HG02798 (cell line): ENCODE results near the gene ATP6AP1.

Source experiments
- ATAC-seq: cut with Tn5 transposase; IDR thresholded peaks from one replicate; pipeline ENCODE4 v1.9.1; 2021; ENCODE audit warnings: mild to moderate bottlenecking; ENCODE audit not compliant: unreplicated experiment, poor library complexity

ATP6AP1 gene

GRCh38 chrX:154426916-154427770 is 1.3 kb upstream of the ATP6AP1 start:
- no peak for ATAC-seq

- ATAC-seq = no peak
Measured at GRCh38 chrX:154429711-154430110, 1.2 kb downstream of the ATP6AP1 start.

DNA sequence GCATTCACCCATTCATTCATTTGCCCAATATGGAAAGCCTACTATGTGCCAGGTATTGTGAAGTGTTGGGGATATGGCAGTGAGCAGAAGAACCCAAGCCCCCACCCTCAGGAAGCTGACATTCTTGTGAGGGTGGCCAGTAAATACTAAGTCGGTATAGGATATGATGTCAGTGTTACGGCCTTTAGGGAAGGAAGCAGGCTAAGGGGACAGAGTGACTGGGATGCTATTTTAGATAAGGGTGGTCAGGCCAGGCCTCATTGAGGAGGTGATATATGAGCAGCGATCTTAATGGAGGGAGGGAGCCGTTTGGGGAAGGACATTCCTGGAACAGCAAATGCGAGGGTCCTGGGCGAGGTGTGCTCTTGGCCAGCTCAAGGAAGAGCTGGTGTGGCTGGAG is 2.0 kb downstream of the ATP6AP1 start:
- ATAC-seq = no peak

- no peak for ATAC-seq
Measured at GRCh38 chrX:154430916-154431315, 2.4 kb downstream of the ATP6AP1 start.

DNA sequence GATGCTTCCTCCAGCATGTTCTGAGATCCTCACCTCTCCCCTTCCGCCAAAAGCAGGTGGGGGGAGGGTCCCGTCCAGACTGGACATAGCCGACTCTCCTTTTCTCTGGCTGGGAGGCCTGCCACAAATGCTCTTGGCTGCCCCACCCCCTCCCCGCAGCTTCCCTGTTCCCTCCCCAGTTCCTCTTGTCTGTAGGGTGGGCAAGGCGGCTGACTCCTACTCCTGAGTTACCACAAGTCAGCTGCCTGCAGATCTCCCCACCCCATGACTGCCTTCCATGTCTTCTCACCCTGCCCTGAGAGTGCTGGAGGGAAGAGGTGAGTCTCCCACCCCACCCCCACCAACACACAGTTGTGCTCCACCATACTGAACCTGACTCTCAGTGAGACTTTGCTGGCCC is 2.9 kb downstream of the ATP6AP1 start:
- no peak for ATAC-seq

DNA sequence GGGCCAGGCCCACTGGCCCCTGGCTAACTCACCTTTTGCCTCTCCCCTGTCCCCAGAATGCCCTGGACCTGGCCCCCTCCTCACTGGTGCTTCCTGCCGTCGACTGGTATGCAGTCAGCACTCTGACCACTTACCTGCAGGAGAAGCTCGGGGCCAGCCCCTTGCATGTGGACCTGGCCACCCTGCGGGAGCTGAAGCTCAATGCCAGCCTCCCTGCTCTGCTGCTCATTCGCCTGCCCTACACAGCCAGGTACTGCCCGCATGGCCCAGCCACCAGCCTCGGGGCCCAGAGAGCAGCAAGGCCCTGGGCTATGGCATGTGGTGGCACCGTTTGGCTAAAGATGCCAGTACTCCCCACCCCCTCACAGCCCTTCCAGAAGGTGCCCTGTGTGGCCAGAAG is 3.7 kb downstream of the ATP6AP1 start:
- ATAC-seq = no peak

DNA sequence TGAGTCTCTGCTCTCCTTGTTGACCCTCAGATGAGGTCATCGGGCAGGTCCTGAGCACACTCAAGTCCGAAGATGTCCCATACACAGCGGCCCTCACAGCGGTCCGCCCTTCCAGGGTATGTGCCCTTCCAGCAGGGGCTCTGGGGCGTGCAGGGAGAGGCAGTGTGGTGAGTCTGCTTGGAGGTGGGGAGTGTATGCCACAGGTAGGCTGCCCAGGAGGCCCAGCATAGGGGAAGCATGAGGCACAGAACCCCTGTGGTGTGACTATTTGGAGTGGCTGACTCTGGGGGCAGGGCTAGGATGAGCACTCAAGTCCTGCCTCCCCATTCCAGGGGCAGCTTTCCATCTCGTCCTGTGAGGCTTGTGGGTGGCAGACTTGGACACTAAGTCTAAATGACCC is 5.1 kb downstream of the ATP6AP1 start:
- ATAC-seq = no peak

DNA sequence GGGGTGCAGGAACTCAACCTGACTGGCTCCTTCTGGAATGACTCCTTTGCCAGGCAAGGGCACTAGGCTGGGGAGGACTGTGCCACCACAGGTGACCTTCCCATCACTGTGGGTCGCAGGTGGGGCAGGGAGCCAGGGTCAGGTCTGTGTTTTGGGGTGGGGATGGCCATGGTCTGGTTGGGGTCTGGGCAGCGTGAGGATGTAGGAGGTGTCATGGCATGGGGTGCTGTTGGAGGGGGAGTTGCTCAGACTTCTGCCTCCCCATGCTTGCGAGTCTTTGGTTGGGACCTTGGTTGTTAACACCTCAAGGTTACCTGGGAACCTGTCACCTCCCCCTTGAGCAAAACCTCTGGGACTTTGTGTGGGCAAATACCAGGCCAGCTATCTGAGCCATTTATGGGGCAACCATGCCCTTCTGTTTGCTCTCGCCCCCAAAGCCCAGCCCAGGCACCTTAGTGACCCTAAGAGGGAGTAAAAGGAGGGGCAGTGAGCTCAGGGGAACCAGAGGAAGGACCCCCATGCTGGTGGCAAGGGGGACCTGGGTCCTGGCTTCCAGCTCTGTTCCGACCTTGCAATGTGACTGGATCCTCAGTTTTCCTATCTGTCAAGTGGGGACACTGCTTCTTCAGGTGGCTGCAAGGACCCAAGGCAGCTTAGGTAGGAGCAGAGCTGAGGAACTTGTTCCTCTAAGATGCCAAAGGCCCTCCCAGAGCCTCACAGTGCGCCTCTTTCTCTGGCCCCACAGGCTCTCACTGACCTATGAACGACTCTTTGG is 6.1 kb downstream of the ATP6AP1 start:
- ATAC-seq = no peak

DNA sequence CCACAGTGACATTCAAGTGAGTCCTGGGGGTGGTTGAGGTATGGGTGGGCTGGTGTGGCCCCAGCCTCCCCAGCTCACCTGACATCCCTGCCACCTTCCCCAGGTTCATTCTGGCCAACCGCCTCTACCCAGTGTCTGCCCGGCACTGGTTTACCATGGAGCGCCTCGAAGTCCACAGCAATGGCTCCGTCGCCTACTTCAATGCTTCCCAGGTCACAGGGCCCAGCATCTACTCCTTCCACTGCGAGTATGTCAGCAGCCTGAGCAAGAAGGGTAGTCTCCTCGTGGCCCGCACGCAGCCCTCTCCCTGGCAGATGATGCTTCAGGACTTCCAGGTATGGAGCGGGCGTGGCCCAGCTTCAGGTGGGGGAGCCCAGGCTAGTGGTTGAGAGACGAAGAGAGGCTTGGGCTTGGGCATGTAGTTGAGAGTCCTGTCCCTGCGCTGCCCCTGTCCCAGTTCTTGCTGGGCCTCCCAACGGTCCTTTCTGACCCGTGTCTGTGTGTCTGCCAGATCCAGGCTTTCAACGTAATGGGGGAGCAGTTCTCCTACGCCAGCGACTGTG is 6.8 kb downstream of the ATP6AP1 start:
- no peak for ATAC-seq

DNA sequence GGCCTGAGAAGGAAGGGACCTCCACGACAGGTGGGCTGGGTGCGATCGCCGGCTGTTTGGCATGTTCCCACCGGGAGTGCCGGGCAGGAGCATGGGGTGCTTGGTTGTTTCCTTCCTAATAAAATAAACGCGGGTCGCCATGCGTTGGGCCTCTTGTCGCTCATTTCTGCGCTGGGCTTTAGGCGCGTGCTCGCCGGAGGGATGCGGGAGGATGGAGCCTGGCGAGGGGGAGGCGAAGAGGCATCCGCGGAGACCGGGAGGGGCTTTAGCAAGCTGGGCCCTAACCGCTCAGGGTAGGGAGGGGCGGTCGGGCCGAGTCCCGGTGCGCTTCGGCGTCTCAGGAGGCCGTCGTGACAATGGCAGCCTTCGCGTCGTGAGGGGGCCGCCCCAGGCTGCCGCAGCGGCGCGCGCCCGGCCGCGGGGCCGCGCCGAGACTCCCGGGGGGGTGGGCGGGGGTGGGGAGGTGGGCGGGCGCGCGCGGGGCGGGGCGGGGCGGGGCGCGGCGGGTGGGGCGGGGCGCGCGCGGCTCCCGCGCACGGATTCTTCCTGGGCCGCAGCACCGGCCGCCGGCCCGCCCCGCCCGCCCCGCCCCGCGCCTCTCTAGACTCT is 8.0 kb downstream of the ATP6AP1 start:
- ATAC-seq = peak; percentile 47

DNA sequence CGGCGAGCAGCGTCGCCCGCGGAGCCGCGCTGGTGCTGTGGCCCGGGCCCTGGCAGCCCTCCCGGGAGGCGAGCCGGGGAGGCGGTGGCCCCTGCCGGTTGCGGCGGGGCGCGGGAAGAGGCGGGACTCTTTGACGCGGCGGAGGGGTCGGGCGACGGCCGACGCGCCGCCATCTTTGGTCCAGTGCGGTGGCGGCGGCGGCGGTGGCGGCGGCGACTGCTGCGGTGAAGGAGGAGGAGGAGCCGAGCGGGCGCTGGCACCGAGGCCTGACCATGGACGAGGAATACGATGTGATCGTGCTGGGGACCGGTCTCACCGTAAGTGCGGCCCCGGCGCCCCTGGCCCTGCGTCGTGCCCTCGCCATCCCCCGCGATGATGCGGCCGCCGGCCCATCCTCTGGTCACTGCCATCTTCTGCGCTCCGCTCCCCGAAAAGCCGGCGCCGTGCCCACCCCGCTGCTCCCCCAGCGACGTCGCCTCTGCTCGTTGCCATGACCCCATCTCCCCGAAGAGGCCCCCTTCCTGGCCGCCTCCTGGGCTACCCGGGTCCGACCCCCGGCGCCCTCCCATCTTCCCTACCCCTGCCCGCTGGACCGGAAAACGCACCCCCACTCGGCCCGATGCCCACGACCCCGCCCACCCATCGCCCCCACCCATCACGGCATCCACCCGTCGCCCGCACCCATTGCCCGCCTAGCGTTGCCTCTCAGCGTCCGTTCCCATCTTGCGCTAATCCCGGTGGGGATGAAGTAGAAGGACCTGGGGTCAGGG is 8.7 kb downstream of the ATP6AP1 start, which contains the start of gene GDI1:
TSS of gene GDI1 (plus strand) at position 172 of the 770 bp plus-strand sequence. CDS start at position 273, 101 bp downstream.
- peak; percentile 61 for ATAC-seq

DNA sequence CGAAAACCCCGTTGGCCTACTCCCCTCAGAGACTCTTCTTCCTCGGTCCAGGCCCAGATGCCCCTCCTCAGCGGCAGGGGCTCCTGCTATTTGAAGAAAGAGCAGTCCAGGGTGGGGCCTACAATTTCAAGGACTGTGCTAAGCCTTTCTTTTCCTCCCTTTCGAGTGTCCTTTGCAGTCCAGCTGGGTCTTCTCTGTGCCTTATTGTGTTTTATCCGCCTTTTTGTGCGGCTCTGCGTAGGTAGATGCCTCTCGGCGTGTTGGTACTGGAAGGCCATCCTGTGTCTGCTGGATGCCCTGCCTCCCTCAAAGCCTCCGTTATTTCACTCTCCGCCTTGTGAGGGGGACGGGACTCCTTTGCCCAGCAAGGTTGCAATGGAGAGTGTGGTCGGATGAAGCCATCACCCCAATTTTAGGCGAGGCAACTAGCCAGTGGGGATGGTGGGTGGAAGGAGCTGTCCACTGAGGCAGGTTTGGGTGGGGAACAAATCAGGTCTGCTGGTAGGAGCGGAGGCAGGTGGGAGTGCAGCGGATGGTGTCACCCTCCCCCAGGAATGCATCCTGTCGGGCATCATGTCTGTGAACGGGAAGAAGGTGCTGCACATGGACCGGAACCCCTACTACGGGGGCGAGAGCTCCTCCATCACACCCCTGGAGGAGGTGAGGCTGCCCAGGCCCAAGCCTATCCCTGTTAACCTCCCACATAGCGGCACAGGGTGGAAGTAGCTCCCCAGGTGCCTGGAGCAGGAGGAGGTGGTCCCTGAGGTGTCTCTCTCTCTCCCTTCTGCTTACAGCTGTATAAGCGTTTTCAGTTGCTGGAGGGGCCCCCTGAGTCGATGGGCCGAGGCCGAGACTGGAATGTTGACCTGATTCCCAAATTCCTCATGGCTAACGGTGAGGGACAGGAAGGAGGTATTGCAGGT is 9.8 kb downstream of the ATP6AP1 start:
- ATAC-seq = no peak

GRCh38 chrX:154439841-154440240 is 11.4 kb downstream of the ATP6AP1 start:
- no peak for ATAC-seq

- ATAC-seq = no peak
Measured at GRCh38 chrX:154440623-154441357, 12.3 kb downstream of the ATP6AP1 start.

DNA sequence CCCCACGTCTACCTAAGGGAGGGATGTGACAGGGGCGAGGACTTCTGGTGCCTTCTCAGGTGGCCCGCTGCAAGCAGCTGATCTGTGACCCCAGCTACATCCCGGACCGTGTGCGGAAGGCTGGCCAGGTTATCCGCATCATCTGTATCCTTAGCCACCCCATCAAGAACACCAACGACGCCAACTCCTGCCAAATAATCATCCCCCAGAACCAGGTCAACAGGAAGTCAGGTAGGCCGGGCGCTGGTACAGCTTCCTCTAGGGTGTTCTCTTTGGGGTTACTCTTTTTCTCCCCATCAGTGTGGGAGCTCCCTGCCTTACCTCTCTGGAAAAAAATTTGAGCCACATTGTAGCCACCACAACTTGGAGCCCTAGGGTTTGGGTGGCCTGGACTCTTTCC is 13.1 kb downstream of the ATP6AP1 start:
- ATAC-seq = no peak

- ATAC-seq = no peak
Measured at GRCh38 chrX:154441984-154442707, 13.7 kb downstream of the ATP6AP1 start.

DNA sequence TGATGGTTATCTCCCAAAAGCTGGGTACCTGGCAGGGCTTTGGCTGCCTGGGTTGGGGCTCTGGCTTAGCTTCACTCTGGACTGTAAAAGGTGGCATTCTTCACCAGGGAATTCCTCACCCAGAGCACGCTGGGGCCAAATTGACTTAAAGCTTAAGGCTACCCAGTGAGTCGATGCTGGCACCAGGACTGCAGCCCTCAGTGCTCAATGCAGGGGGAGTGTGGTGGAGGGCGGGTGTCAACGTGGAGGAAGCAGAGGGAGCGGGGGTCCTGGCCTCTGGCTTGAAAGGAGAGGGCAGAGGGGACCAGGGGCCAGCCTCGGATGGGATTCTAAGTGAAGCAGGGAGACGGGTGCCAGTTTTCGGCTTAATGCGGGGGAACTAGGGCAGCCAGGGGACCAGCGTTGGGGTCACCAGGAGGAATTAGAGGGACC is 15.0 kb downstream of the ATP6AP1 start:
- no peak for ATAC-seq
